ENCODE results near the gene ELF1. TPM values are rescaled to one million over a fixed set of nuclear protein-coding genes. Genes with fewer than 3 reads are reported as not detected.

The ELF1 gene
- total and polyA plus RNA-seq, 2 donors (not counting 3 experiments of a cell fraction or from before 2014, with no cell fraction given) = 31.8 to 61.2 TPM

GRCh38 chr13:41006978-41007743, 12.0 kb downstream of the ELF1 start:
- Histone ChIP-seq H3K36me3 (ENCODE audit: control insufficient read depth in 2 of 2, extremely low read depth in 1 of 2, insufficient read depth in 2 of 2, low read length in 2 of 2) (no peaks in the 10 kb centered on the region), H3K27me3 (ENCODE audit: control insufficient read depth in 2 of 2, insufficient read depth in 2 of 2, low read length in 2 of 2) (no peaks in the 10 kb centered on the region), H3K4me2 (ENCODE audit: insufficient read depth, low read length) (no peak overlapping the region), H3K9ac (replicated peaks; ENCODE audit: extremely low read depth, insufficient read depth, low read length) (no peak overlapping the region), H3K27ac (ENCODE audit: insufficient read depth, low read depth, low read length) (no peak overlapping the region), H3K79me2 (ENCODE audit: control insufficient read depth, insufficient read depth, low read length) (peaks cover 55% of the 10 kb centered on the region), H3K9me3 (replicated peaks; ENCODE audit: control insufficient read depth, insufficient read depth, low read length) (no peaks in the 10 kb centered on the region), H3K4me1 (ENCODE audit: control insufficient read depth, extremely low read depth, insufficient read depth, low read length) (peaks cover 16% of the 10 kb centered on the region), H4K20me1 (replicated peaks; ENCODE audit: control insufficient read depth, extremely low read depth, insufficient read depth, low read length) (no peaks in the 10 kb centered on the region), H3K9me1 (replicated peaks; ENCODE audit: control insufficient read depth, extremely low read depth, insufficient read depth, low read length) (no peaks in the 10 kb centered on the region), H2AFZ (ENCODE audit: low read depth, low read length) (no peak overlapping the region), H3K4me3 (replicated peaks in 1 of 3; ENCODE audit: insufficient read depth in 1 of 3, low read depth in 1 of 3, low read length in 3 of 3) (no peak overlapping the region)
- POLR2A ChIA-PET = no interaction called here
- dilution Hi-C loops (cut with MboI; ENCODE audit: extremely low pct_ligation_motif_present, low sequenced_read_pairs) (no loop called here), intact Hi-C loops (cut with micrococcal nuclease) (no loop called here)
- no TSS peak for BruUV-seq (replicated peaks)
- CTCF ChIA-PET = no interaction called here
- TF ChIP-seq GATA2 (IDR thresholded peaks at IDR 0.05; ENCODE audit: insufficient read depth, insufficient read length, low read depth, low read length) (no peak), MAX (IDR thresholded peaks at IDR 0.05; ENCODE audit: insufficient read depth, insufficient read length) (no peak), POLR2AphosphoS5 (IDR thresholded peaks at IDR 0.05; ENCODE audit: insufficient read depth, low read depth, low read length) (no peak), MYC (IDR thresholded peaks at IDR 0.05; ENCODE audit: low read depth, low read length) (no peak), CTCF (IDR thresholded peaks at IDR 0.05; ENCODE audit: extremely low read depth in 1 of 2, insufficient read depth in 1 of 2, low read depth in 1 of 2, low read length in 2 of 2) (no peak), FOS (IDR thresholded peaks at IDR 0.05; ENCODE audit: borderline replicate concordance, insufficient read depth, low read length) (no peak), POLR2A (IDR thresholded peaks at IDR 0.05; ENCODE audit: low read depth, low read length) (no peak), EZH2 (IDR thresholded peaks at IDR 0.05; ENCODE audit: borderline replicate concordance, low read depth, low read length, severe bottlenecking) (no peak), JUN (IDR thresholded peaks at IDR 0.05; ENCODE audit: borderline replicate concordance, insufficient read depth, insufficient read length, low read depth) (no peak)
- no peak for FAIRE-seq
- no peak for DNase-seq (ENCODE audit: low read depth, low spot score)
